BE2C (cell line): Measurements from ENCODE around the gene TBX4.

Experiments
- DNase-seq: peaks from one replicate; pipeline ENCODE4 v3.0.0-alpha.2; 2020
- H3K27me3 ChIP-seq: fragments of 250-450 bp; sonication (Bioruptor Pico); 2 replicates; pipeline ENCODE4 v1.5.1; 2020; ENCODE audit warnings: mild to moderate bottlenecking
- H3K36me3 ChIP-seq: fragments of 250-450 bp; sonication (Bioruptor Pico); 2 replicates; pipeline ENCODE4 v1.5.1; 2020; ENCODE audit warnings: mild to moderate bottlenecking
- H3K4me1 ChIP-seq: fragments of 250-450 bp; sonication (Bioruptor Pico); 2 replicates; pipeline ENCODE4 v1.5.1; 2020
- H3K4me3 ChIP-seq: 2 replicates; pipeline ENCODE4 v1.5.1; 2011; ENCODE audit warnings: low read depth, low read length
- H3K9me3 ChIP-seq: fragments of 250-450 bp; sonication (Bioruptor Pico); 2 replicates; pipeline ENCODE4 v1.5.1; 2020
- CTCF ChIP-seq: IDR thresholded peaks from 2 replicates; pipeline ENCODE4 v1.5.1; 2012; ENCODE audit warnings: mild to moderate bottlenecking, low read depth, low read length

TBX4 gene

GRCh38 chr17:61467416-61468262 lies 15.4 kb downstream of the TBX4 start:
- Histone ChIP-seq H3K27me3 (no peaks in the 10 kb centered on the region), H3K36me3 (no peaks in the 10 kb centered on the region), H3K4me3 (no peak overlapping the region), H3K4me1 (peaks cover 15% of the 10 kb centered on the region), H3K9me3 (no peaks in the 10 kb centered on the region)
- DNase-seq = peak; percentile 63
- TF ChIP-seq CTCF = no peak

- H3K4me1 ChIP-seq = peaks cover 15% of the 10 kb centered on the region
- no peaks in the 10 kb centered on the region for H3K9me3 ChIP-seq
- no peaks in the 10 kb centered on the region for H3K36me3 ChIP-seq
- no peak for TF ChIP-seq CTCF
- no peak for DNase-seq
- no peaks in the 10 kb centered on the region for H3K27me3 ChIP-seq
- no peak overlapping the region for H3K4me3 ChIP-seq
Measured at GRCh38 chr17:61468263-61468907, 16.2 kb downstream of the TBX4 start.

- Histone ChIP-seq H3K36me3 (no peaks in the 10 kb centered on the region), H3K9me3 (no peaks in the 10 kb centered on the region), H3K4me3 (no peak overlapping the region), H3K27me3 (no peaks in the 10 kb centered on the region), H3K4me1 (peaks cover 22% of the 10 kb centered on the region)
- TF ChIP-seq CTCF = no peak
- no peak for DNase-seq
Measured at GRCh38 chr17:61469474-61469873, 17.3 kb downstream of the TBX4 start.

GRCh38 chr17:61469949-61470348 lies 17.7 kb downstream of the TBX4 start:
- Histone ChIP-seq H3K27me3 (no peaks in the 10 kb centered on the region), H3K36me3 (no peaks in the 10 kb centered on the region), H3K9me3 (no peaks in the 10 kb centered on the region), H3K4me3 (no peak overlapping the region), H3K4me1 (peaks cover 25% of the 10 kb centered on the region)
- DNase-seq = no peak
- no peak for TF ChIP-seq CTCF

DNA sequence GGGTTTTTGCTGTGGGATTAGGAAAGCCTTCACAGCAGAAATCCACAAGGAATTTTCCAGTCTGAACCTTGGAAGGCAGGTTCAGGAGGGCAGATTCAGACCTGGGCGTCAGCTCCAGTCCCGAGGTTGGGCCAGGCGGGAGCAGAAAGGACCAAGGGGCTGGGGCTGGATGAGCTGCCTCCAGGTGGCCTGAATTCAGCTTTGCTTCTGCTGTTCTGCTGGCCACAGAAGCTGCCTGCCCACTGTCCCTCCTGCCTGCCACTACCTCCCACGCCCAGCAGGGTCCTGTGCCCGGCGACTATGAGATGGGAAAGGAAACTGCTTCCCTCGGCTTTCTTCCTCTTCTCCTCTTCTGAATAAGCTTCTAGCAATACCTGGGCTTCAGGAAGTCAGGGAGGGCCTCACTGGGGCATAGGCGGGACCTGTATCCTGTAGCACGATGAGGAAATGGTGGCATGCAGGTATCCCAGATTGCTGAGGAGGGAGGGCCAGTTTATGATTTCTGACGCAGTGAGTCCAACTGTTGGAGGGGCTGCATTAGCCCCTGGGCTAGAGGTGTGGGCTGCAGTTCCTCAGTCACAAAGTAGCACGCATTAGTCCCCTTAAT lies 18.4 kb downstream of the TBX4 start:
- H3K4me1 ChIP-seq = peaks cover 25% of the 10 kb centered on the region
- no peak overlapping the region for H3K4me3 ChIP-seq
- H3K36me3 ChIP-seq = no peaks in the 10 kb centered on the region
- no peak for TF ChIP-seq CTCF
- no peaks in the 10 kb centered on the region for H3K27me3 ChIP-seq
- no peaks in the 10 kb centered on the region for H3K9me3 ChIP-seq
- DNase-seq = no peak
